GM12892 (cell line): ENCODE measurements around the gene TMEM208.

Source experiments
- POLR2A ChIP-seq: IDR thresholded peaks from 2 replicates; pipeline ENCODE4 v1.6.1; 2011; ENCODE audit warnings: low read depth, low read length, control low read depth
- POLR2AphosphoS5 ChIP-seq: IDR thresholded peaks from 2 replicates; pipeline ENCODE4 v1.6.1; 2011; ENCODE audit warnings: low read depth, low read length, control low read depth

- no peak for TF ChIP-seq POLR2A
- TF ChIP-seq POLR2AphosphoS5, result no peak
Measured at GRCh38 chr16:67258161-67258835, 31.4 kb downstream of the TMEM208 start.
